Measurements from ENCODE around the gene CAMTA1. TPM values are rescaled to one million over a fixed set of nuclear protein-coding genes. Genes with fewer than 3 reads are reported as not detected.

CAMTA1 gene
- total RNA-seq, 2 experiments from 2014 or later = 43.9 to 73.3 TPM

DNA sequence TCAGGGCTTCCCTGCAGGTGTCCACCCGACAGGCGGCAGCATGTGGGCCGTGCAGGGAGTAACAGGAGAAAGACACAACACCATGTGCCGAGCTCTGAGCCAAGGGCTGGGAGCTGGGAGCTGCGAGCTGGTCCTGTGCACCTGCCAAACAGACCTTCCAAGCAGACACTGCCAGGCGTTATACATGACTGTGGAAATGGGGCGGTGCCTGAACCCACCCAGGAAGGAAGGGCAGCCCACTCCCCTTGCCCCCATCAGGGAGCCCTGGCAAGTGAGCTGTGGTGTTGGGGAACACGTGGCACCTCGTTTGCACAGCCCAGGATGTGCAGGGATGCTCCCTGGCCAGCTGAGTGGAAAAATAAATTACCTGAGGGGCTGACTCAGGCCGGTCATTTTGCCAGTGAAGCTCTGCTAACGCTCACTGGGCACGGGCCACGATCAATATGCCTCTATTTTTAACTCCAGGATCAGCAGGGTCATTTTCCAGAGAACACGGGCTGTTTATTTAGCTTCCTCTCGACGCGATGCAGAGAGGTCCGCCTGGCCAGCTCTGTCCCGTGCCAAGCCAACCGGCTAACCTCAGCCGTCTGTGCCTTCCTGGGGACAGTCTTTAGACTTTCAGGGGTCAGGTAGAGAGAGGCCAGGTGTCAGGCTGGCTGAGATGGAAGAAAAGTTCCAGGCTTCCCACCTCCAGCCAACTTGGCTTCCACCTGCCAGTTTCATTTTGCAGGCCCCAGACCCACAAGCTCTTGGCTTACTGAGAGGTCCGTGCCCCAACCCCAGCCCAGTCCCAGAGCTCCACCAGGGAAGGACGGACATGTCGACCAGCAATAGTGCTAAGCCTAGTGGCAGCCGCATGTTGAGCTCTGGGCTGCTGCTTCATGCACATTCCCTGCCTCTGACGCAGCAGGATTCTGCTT lies 789.1 kb downstream of the CAMTA1 start:
- Histone ChIP-seq H3K9me2 (ENCODE audit: insufficient read depth, low read length) (no peaks in the 10 kb centered on the region), H2AFZ (ENCODE audit: low read length) (no peak overlapping the region), H3K4me2 (ENCODE audit: low read length) (no peak overlapping the region), H3K4me3 (ENCODE audit: low read depth, low read length, poor library complexity, severe bottlenecking) (no peak overlapping the region), H3K4me1 (ENCODE audit: insufficient read depth, low read length, poor library complexity, severe bottlenecking) (no peaks in the 10 kb centered on the region), H3K79me2 (ENCODE audit: insufficient read depth, low read depth, low read length) (no peaks in the 10 kb centered on the region), H3K36me3 (ENCODE audit: insufficient read depth, low read length) (no peaks in the 10 kb centered on the region), H4K20me1 (ENCODE audit: insufficient read depth, low read length) (no peaks in the 10 kb centered on the region), H3K9me3 (ENCODE audit: low read length) (no peaks in the 10 kb centered on the region), H3K27ac (ENCODE audit: low read depth, low read length, poor library complexity, severe bottlenecking) (no peak overlapping the region)
- no peak for DNase-seq (ENCODE audit: low spot score)
- intact Hi-C loops (cut with micrococcal nuclease; ENCODE audit: unreplicated experiment) = no loop called here
- ChIA-PET POLR2A (no interaction called here), CTCF (ENCODE audit: unreplicated experiment) (no interaction called here)
- no TSS peak for BruUV-seq (replicated peaks)
- no peak for TF ChIP-seq EZH2phosphoT487 (IDR thresholded peaks at IDR 0.05; ENCODE audit: borderline replicate concordance, low read depth, low read length)
- TF ChIP-seq, protein P1, sequence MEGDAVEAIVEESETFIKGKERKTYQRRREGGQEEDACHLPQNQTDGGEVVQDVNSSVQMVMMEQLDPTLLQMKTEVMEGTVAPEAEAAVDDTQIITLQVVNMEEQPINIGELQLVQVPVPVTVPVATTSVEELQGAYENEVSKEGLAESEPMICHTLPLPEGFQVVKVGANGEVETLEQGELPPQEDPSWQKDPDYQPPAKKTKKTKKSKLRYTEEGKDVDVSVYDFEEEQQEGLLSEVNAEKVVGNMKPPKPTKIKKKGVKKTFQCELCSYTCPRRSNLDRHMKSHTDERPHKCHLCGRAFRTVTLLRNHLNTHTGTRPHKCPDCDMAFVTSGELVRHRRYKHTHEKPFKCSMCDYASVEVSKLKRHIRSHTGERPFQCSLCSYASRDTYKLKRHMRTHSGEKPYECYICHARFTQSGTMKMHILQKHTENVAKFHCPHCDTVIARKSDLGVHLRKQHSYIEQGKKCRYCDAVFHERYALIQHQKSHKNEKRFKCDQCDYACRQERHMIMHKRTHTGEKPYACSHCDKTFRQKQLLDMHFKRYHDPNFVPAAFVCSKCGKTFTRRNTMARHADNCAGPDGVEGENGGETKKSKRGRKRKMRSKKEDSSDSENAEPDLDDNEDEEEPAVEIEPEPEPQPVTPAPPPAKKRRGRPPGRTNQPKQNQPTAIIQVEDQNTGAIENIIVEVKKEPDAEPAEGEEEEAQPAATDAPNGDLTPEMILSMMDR (conservative IDR thresholded peaks at IDR 0.05; ENCODE audit: low read length) = no peak

DNA sequence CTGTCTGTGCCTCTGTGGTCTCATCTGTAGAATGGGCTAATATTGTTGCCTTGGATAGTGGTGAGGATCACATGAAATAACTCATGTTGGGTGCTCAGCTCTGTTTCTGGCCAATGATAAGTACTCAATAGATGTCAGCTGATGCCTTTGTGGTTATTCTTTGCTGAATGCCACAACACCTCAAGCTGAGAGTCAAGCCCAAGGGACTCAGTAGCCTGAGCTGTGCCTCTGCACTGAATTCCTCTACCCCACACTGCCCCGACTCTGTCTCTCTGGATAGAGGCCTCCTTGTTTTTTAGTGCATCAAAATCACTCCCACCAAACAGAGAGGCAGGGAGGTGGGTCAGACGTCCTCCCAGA lies 789.8 kb downstream of the CAMTA1 start:
- Histone ChIP-seq H2AFZ (ENCODE audit: low read length) (no peak overlapping the region), H3K4me2 (ENCODE audit: low read length) (no peak overlapping the region), H3K4me1 (ENCODE audit: insufficient read depth, low read length, poor library complexity, severe bottlenecking) (no peaks in the 10 kb centered on the region), H3K36me3 (ENCODE audit: insufficient read depth, low read length) (no peaks in the 10 kb centered on the region), H3K9me2 (ENCODE audit: insufficient read depth, low read length) (no peaks in the 10 kb centered on the region), H3K9me3 (ENCODE audit: low read length) (no peaks in the 10 kb centered on the region), H4K20me1 (ENCODE audit: insufficient read depth, low read length) (no peaks in the 10 kb centered on the region), H3K4me3 (ENCODE audit: low read depth, low read length, poor library complexity, severe bottlenecking) (no peak overlapping the region), H3K79me2 (ENCODE audit: insufficient read depth, low read depth, low read length) (no peaks in the 10 kb centered on the region), H3K27ac (ENCODE audit: low read depth, low read length, poor library complexity, severe bottlenecking) (no peak overlapping the region)
- no peak for DNase-seq (ENCODE audit: low spot score)
- no peak for TF ChIP-seq EZH2phosphoT487 (IDR thresholded peaks at IDR 0.05; ENCODE audit: borderline replicate concordance, low read depth, low read length)
- TF ChIP-seq, protein P1 (conservative IDR thresholded peaks at IDR 0.05; ENCODE audit: low read length) = no peak
- CTCF ChIA-PET (ENCODE audit: unreplicated experiment) = no interaction called here
- intact Hi-C loops (cut with micrococcal nuclease; ENCODE audit: unreplicated experiment) = no loop called here
- POLR2A ChIA-PET = no interaction called here
- no TSS peak for BruUV-seq (replicated peaks)

DNA sequence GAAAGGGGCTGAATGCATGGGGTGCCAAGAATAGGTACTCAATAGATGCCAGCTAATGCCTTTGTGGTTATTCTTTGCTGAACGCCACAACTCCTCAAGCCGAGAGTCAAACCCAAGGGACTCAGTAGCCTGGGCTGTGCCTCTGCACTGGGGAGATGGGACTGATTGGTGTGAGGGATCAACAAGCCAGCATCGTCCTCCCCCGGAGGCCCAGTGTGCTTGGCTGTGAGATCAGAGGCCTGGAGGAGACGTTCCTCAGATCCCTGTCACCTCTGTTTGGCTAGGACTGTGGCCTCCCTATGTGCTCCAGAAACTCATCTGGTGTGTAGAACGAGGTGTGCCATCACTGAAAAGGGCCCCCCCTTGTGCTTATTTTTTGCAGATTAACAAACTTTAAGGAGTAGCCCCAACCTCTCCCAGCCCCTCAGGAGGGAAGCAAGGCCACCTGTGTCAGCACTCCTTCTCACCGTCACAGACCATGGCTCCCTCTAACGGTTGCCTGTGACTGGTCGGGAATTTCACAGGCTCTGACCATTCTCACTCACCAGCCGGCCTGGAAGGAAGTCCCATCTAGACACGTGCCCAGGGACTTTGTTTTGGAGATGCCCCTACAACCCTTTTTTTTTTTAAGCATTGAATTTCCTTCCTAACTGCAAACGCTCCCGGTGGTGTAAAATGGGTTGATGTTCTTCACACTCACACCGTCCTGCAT lies 791.8 kb downstream of the CAMTA1 start:
- ChIA-PET CTCF (ENCODE audit: unreplicated experiment) (no interaction called here), POLR2A (no interaction called here)
- intact Hi-C loops (cut with micrococcal nuclease; ENCODE audit: unreplicated experiment) = no loop called here
- Histone ChIP-seq H3K36me3 (ENCODE audit: insufficient read depth, low read length) (no peaks in the 10 kb centered on the region), H3K9me3 (ENCODE audit: low read length) (no peaks in the 10 kb centered on the region), H2AFZ (ENCODE audit: low read length) (no peak overlapping the region), H3K4me2 (ENCODE audit: low read length) (no peak overlapping the region), H3K4me1 (ENCODE audit: insufficient read depth, low read length, poor library complexity, severe bottlenecking) (no peaks in the 10 kb centered on the region), H3K4me3 (ENCODE audit: low read depth, low read length, poor library complexity, severe bottlenecking) (no peak overlapping the region), H3K27ac (ENCODE audit: low read depth, low read length, poor library complexity, severe bottlenecking) (no peak overlapping the region), H4K20me1 (ENCODE audit: insufficient read depth, low read length) (no peaks in the 10 kb centered on the region), H3K9me2 (ENCODE audit: insufficient read depth, low read length) (no peaks in the 10 kb centered on the region), H3K79me2 (ENCODE audit: insufficient read depth, low read depth, low read length) (no peaks in the 10 kb centered on the region)
- no peak for TF ChIP-seq EZH2phosphoT487 (IDR thresholded peaks at IDR 0.05; ENCODE audit: borderline replicate concordance, low read depth, low read length)
- TF ChIP-seq, protein P1 (conservative IDR thresholded peaks at IDR 0.05; ENCODE audit: low read length) = no peak
- no TSS peak for BruUV-seq (replicated peaks)
- DNase-seq (ENCODE audit: low spot score) = no peak
